T-helper 9 cell (primary cell): ENCODE measurements around the gene MMP10.

ENCODE experiments used
- DNase-seq: peaks from one replicate; pipeline ENCODE4 v3.0.0-alpha.2; 2020

The MMP10 gene

GRCh38 chr11:102724904-102725500, 55.4 kb downstream of the MMP10 start, which contains the start of gene MMP8:
Gene MMP8 (minus strand): TSS chr11:102724954. CDS start chr11:102724855, 99 bp downstream.
- no peak for DNase-seq

GRCh38 chr11:102722821-102723220, 57.6 kb downstream of the MMP10 start:
- DNase-seq: no peak
